Measurements from ENCODE around the gene TEX36.
"Not testable (repeated sequence)": the region's sequence is repeated elsewhere in the genome, so short reads cannot be mapped to it uniquely, and the experiment has no call there.

TEX36 gene

GRCh38 chr10:125631806-125632205 lies 51.2 kb downstream of the TEX36 start:
- DNase-seq (ENCODE audit: low spot score) = no peak

DNA sequence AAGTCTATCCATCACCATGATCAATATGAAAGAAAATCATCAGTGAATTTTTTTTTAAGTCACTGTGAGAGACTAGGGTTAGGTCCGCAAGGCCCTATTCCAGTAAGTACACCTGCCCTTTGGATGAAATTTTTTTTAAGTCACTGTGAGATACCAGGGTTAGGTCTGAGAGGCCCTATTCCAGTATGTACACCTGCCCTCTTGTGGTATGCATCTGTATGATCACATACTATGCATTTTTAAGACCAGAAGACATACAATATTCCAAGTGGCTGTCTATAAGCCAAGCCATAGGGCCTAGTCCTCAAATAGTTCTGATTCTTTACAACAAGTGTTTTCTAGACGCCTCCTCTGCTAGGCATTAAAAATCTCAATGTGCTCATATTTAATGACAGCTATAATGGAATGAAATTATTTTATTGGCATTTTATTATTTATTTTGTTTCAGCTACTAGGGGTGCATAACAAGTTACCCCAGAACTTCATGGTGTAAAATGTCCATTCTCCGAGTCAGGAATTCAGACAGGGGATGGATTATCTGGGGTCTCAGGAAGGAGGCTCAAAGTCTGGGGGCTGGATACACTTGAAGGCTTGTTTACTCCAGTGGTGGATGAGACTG lies 53.1 kb downstream of the TEX36 start:
- DNase-seq (ENCODE audit: low spot score) = peak; percentile 14

- DNase-seq (ENCODE audit: low spot score) = no peak
Observed at GRCh38 chr10:125628104-125629049, 54.6 kb downstream of the TEX36 start.

- DNase-seq (ENCODE audit: low spot score) = no peak
Observed at GRCh38 chr10:125627646-125628045, 55.3 kb downstream of the TEX36 start.

DNA sequence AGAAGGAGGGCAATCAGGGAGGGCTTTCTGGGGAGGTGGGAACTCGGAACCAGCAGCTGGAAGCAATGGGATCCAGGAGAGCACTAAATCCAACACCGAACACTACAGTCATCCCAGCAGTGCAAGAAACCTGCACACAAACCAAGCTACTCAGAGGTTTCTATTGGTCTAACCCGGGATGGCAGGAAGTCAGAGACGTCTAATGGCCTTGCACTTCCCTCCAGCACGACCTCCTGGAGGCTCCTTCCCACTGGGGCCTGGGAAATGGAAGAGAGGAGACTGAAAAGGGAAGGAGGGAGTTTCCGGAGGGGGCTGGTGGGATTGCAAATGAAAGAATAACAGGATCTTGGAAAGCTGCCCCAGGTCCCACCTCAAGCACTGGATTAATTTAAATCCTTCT lies 56.3 kb downstream of the TEX36 start:
- no peak for DNase-seq (ENCODE audit: low spot score)

DNA sequence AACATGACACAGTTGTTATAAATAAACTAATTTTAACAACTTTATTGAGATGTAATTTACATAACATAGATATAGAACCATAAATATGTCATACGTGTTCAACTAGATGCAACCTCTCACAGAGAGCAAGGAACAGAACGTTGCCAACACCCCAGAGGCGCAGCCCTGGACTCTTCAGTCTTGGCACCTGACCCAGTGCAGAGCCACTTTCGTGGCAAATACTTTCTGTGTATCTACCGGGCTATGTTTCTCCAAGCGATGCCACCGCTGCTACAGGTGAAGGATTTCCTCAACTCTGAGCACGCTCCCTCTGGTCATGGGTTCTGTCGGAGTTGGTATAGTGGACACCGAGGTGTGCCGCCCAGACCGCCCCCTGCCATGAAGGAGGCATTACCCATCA lies 57.4 kb downstream of the TEX36 start:
- no peak for DNase-seq (ENCODE audit: low spot score)

- no peak for DNase-seq (ENCODE audit: low spot score)
Observed at GRCh38 chr10:125624800-125625199, 58.2 kb downstream of the TEX36 start.

- DNase-seq (ENCODE audit: low spot score) = no peak
Observed at GRCh38 chr10:125621052-125621451, 61.9 kb downstream of the TEX36 start.

GRCh38 chr10:125620401-125620800 lies 62.6 kb downstream of the TEX36 start:
- no peak for DNase-seq (ENCODE audit: low spot score)

DNA sequence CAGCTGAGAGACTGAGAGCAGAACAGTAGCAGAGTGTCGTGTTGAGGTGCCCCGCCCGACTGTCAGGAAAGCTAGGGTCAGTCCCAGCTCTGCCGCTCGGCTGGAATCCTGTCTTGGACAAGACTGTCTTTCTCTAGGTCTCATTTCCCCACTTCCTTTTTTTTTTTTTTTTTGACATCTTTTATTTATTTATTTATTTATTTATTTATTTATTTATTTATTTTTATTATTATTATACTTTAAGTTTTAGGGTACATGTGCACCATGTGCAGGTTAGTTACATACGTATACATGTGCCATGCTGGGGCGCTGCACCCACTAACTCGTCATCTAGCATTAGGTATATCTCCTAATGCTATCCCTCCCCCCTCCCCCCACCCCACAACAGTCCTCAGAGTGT lies 69.9 kb downstream of the TEX36 start:
- DNase-seq (ENCODE audit: low spot score) = not testable (repeated sequence)

DNA sequence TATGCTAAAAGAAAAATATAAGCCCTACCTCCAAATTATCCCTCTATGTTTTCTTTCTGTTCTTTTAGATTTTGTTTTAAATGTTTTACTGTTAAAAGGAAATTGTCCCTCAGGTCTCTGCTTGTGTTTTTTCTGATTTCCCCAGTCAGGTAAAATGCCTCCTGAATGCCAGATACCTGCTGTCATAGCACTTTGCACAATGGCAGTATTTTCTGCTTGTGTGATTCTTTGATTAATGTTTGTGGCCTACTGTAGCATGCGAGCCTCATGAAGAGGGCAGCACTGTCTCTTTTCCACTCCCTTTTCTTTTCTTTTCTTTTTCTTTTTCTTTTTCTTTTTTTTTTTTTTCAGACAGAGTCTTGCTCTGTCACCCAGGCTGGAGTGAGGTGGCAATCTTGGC lies 71.2 kb downstream of the TEX36 start:
- DNase-seq (ENCODE audit: low spot score) = no peak

GRCh38 chr10:125611216-125611615 lies 71.7 kb downstream of the TEX36 start:
- no peak for DNase-seq (ENCODE audit: low spot score)

- no peak for DNase-seq (ENCODE audit: low spot score)
Observed at GRCh38 chr10:125609859-125610258, 73.1 kb downstream of the TEX36 start.

- DNase-seq (ENCODE audit: low spot score) = no peak
Observed at GRCh38 chr10:125608474-125608873, 74.5 kb downstream of the TEX36 start.

DNA sequence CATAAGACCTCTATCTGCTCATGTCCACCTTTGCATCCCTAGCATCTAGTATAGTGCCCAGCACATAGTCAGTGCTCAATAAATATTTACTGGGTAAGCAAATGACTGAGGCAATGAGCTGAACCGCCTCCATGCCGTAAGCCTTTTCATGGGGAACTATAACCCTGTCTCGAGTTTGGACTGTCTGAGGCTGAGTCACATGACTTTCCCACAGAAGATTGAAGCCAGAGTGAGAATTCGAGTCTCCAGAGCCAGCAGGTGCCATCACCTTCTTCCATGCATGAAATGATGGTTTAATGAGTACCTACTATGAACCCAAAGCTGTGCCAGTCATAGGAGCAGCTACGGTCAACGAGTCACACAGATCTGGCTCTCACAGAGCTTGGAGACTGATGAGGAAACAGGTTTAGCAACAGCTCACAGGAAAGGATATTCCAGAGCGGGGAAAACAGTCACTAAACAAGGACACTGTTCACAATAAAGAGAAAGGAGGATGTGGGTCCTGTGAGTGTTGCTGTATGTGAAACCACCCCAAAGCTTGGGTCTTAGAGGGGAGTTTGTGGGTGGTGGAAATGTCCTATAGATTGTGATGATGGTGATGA lies 75.2 kb downstream of the TEX36 start:
- DNase-seq (ENCODE audit: low spot score) = no peak

DNA sequence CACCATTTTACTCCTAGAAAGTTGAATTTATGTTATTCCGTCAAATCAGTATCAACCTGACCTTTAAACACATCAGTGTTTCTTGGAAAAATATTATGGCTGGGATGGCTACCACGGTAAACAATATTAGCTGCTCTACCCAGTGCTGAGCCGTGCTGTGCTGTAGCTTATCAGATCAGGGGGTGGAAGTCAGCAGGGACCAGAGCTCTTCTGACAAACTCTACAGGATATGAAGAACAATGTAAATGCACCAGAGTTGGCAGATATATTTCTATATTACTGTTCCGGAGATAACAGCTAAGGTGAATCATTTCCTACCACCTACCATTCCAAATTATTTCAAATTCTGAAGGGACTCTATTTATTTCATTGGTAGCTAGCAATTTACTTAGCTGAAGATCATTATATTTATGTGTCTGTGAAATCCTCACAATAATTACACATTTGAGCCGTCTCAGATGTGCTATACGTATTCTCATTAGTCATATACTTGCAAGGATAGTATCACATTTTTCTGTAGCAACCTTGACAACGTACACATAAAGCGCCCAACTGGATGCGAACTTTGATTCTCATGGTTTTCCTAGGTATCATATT lies 76.5 kb downstream of the TEX36 start:
- no peak for DNase-seq (ENCODE audit: low spot score)

Data from AG08396 (cell line).